ENCODE results near the gene RCN2.

The RCN2 gene

GRCh38 chr15:76947454-76947853 is 15.9 kb downstream of the RCN2 start:
- Histone ChIP-seq H3K4me3 (no peak overlapping the region), H3K27ac (no peak overlapping the region)
- no peak for TF ChIP-seq CTCF (IDR thresholded peaks at IDR 0.05)
- DNase-seq (ENCODE audit: low spot score): no peak

DNA sequence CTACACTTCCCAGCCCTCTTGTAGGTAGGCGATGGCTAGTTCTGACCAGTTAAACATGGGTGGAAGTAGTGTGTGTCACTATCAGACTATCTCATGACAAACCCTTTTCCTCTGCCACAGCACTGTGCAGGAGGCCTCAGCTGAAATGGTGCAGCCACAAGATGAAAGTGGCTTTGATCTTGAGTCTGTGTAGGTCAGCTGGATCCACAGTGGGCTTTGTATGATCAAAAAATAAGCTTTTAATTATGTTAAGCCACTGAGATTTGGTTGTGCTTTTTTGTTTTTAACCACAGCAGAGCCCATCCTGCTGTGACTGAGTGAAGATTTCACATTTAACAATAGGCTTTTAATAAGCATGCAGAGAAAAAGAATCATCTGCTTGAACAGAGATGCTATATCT is 19.7 kb downstream of the RCN2 start:
- DNase-seq (ENCODE audit: low spot score): no peak
- no peak for TF ChIP-seq CTCF (IDR thresholded peaks at IDR 0.05)
- Histone ChIP-seq H3K4me3 (no peak overlapping the region), H3K27ac (no peak overlapping the region)

- no peak overlapping the region for H3K4me3 ChIP-seq
- no peak for TF ChIP-seq CTCF (IDR thresholded peaks at IDR 0.05)
- no peak overlapping the region for H3K27ac ChIP-seq
- DNase-seq (ENCODE audit: low spot score): no peak
Measured at GRCh38 chr15:76953913-76954312, 22.4 kb downstream of the RCN2 start.

GRCh38 chr15:76954744-76955143 is 23.2 kb downstream of the RCN2 start:
- DNase-seq (ENCODE audit: low spot score): no peak
- no peak overlapping the region for H3K27ac ChIP-seq
- no peak for TF ChIP-seq CTCF (IDR thresholded peaks at IDR 0.05)
- H3K4me3 ChIP-seq: no peak overlapping the region

DNA sequence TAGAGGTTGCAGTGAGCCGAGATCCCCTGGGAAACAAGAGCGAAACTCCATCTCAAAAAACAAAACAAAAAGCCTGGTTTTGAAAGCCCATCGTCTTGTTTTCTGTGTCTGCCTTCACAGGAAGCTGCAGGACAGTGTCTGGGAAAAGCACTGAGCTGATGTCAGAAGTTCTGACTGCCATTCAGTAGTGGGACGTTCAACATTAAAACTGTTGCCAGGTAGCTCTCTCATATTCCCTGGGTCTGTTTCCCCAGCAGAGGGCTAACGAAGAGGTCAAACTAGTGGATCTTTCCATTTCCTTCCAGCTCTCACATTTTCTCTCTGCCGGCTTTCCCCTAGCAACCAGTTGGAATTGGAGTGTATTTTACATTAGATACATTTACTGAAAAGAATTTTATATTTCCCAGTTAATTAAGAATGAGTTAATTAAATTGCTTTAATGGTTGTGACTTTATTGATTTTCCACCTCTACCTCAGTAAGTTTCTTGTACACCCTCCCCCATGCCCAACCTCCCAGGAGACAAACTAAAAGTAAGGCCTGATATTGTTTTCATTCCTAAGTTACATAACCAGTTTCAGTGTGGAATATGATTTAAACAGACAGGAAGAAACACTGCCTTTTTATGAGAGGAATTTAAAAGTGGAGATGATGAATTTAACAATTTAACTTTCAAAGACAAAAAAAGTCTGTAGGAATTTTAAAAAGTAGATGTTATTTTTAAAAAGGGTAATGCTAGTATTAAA is 29.9 kb downstream of the RCN2 start:
- no peak for DNase-seq (ENCODE audit: low spot score)
- Histone ChIP-seq H3K4me3 (no peak overlapping the region), H3K27ac (no peak overlapping the region)
- no peak for TF ChIP-seq CTCF (IDR thresholded peaks at IDR 0.05)

DNA sequence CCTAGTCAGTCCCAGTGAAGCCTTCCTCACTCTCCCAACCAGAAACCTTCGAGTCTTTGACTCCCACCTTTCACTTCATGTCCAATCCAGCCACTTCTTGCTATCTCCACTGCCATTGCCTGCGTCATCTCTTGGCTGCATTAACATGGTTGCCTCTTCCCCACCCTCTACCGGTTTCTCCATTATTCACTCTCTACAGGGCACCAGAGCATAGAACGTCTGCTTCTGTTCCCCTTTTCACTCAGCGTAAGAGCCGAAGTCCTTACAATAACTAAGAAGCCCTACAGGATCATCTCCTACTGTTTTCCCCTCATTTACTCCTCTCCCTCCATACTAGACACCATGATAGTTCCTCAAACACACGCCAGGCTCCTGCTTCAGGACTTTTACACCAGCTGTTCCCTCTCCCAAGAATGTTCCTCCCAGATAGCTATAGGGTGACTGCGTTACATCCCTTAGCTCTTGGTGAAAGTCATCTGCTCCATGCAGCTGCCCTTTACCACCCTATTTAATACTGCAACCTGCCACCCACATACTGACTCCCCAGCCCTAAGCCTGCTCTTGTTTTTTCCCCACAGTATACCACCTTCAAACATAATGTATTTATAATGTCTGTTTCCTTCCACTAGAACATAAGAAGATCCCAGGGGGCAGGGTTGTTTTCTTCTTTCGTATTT is 30.9 kb downstream of the RCN2 start:
- no peak for TF ChIP-seq CTCF (IDR thresholded peaks at IDR 0.05)
- H3K27ac ChIP-seq: no peak overlapping the region
- no peak overlapping the region for H3K4me3 ChIP-seq
- no peak for DNase-seq (ENCODE audit: low spot score)

- no peak for TF ChIP-seq CTCF (IDR thresholded peaks at IDR 0.05)
- DNase-seq (ENCODE audit: low spot score): no peak
- no peak overlapping the region for H3K4me3 ChIP-seq
- no peak overlapping the region for H3K27ac ChIP-seq
Measured at GRCh38 chr15:76963596-76963995, 32.0 kb downstream of the RCN2 start.
